Vagina (tissue), 2 donors: ENCODE measurements around the gene PARVG. TPM values are rescaled to one million over a fixed set of nuclear protein-coding genes. Genes with fewer than 3 reads are reported as not detected.

ENCODE experiments used
- DNase-seq, 2 donors: peaks; one replicate each; pipeline ENCODE4 v3.0.0-alpha.2; 2017; ENCODE audit errors: extremely low spot score in 2 of 2
- H3K27ac ChIP-seq: fragments of 200-600 bp; sonication (generic); one replicate; pipeline ENCODE4 v1.5.1; 2019
- H3K27me3 ChIP-seq: fragments of 200-600 bp; sonication (generic); one replicate; pipeline ENCODE4 v1.5.1; 2019
- H3K36me3 ChIP-seq, 2 donors: fragments of 200-600 bp; sonication (generic); one replicate each; pipeline ENCODE4 v1.5.1; 2017 to 2019
- H3K4me1 ChIP-seq: fragments of 200-600 bp; sonication (generic); one replicate; pipeline ENCODE4 v1.5.1; 2019
- H3K4me3 ChIP-seq, 2 donors: fragments of 200-600 bp; sonication (generic); 1 replicate in 1 of 2; 2 replicates in 1 of 2; pipeline ENCODE4 v1.5.1; 2016 to 2019
- H3K9me3 ChIP-seq: fragments of 200-600 bp; sonication (generic); one replicate; pipeline ENCODE4 v1.5.1; 2019
- CTCF ChIP-seq, 3 experiments: fragments of 450-650 bp in 2 of 3; fragments of 200-600 bp in 1 of 3; sonication (generic) in 1 of 3; IDR thresholded peaks; one replicate each; pipeline ENCODE4 v1.5.1; 2017 to 2019; ENCODE audit warnings: antibody characterized with exemption in 3 of 3, mild to moderate bottlenecking in 2 of 3, moderate library complexity in 2 of 3
- POLR2A ChIP-seq, 2 donors: fragments of 450-650 bp; IDR thresholded peaks; one replicate each; pipeline ENCODE4 v1.6.1; 2017; ENCODE audit warnings: antibody characterized with exemption in 2 of 2, mild to moderate bottlenecking in 2 of 2, moderate library complexity in 2 of 2
- POLR2AphosphoS5 ChIP-seq, 2 donors: sonication (generic); formaldehyde crosslinking; IDR thresholded peaks; one replicate each; pipeline ENCODE4 v1.9.0; 2017; ENCODE audit warnings: antibody characterized with exemption in 2 of 2, mild to moderate bottlenecking in 2 of 2, low read depth in 1 of 2; ENCODE audit not compliant: insufficient read depth in 1 of 2
- intact Hi-C: fragments of 100-400 bp; cut with DNase I; formaldehyde crosslinking; loops from one replicate; pipeline ENCODE4 v1.15.1; 2023
- total RNA-seq: library from RNA; depleted of rRNA; stranded (reverse); fragments of >200 nt; gene quantifications from one replicate; pipeline ENCODE4 v1.2.3, GENCODE V29; 2016

The PARVG gene
- total RNA-seq, 1 donor from 2014 or later: 29.5 TPM

GRCh38 chr22:44142421-44143104, 38.2 kb upstream of the PARVG start:
- no peak for DNase-seq
- Histone ChIP-seq H3K4me1 (peaks cover under 1% of the 10 kb centered on the region), H3K27me3 (no peaks in the 10 kb centered on the region), H3K36me3 (peaks cover 0 to 8% of the 10 kb centered on the region in 2 donors), H3K4me3 (no peak overlapping the region), H3K9me3 (peaks cover 3% of the 10 kb centered on the region), H3K27ac (no peak overlapping the region)
- intact Hi-C loops: no loop called here
- TF ChIP-seq CTCF (IDR thresholded peaks at IDR 0.05) (no peak), POLR2AphosphoS5 (IDR thresholded peaks at IDR 0.05; ENCODE audit: insufficient read depth in 1 of 2, low read depth in 1 of 2) (no peak), POLR2A (IDR thresholded peaks at IDR 0.05) (no peak)

GRCh38 chr22:44143105-44143474, 37.6 kb upstream of the PARVG start:
- Histone ChIP-seq H3K36me3 (peaks cover 0 to 3% of the 10 kb centered on the region in 2 donors), H3K4me1 (peaks cover 6% of the 10 kb centered on the region), H3K27me3 (no peaks in the 10 kb centered on the region), H3K27ac (no peak overlapping the region), H3K4me3 (no peak overlapping the region), H3K9me3 (no peaks in the 10 kb centered on the region)
- intact Hi-C loops: no loop called here
- TF ChIP-seq POLR2AphosphoS5 (IDR thresholded peaks at IDR 0.05; ENCODE audit: insufficient read depth in 1 of 2, low read depth in 1 of 2) (peak in 1 of 2 donors; percentile 18), CTCF (IDR thresholded peaks at IDR 0.05) (no peak), POLR2A (IDR thresholded peaks at IDR 0.05) (no peak)
- no peak for DNase-seq

GRCh38 chr22:44143579-44143978, 37.1 kb upstream of the PARVG start:
- Histone ChIP-seq H3K4me1 (peaks cover 9% of the 10 kb centered on the region), H3K27ac (no peak overlapping the region)

GRCh38 chr22:44144046-44144569, 36.6 kb upstream of the PARVG start:
- H3K4me1 ChIP-seq: peaks cover 9% of the 10 kb centered on the region

More at GRCh38 chr22:44143579-44143978, 37.1 kb upstream of the PARVG start:
- no peaks in the 10 kb centered on the region for H3K9me3 ChIP-seq
- no peaks in the 10 kb centered on the region for H3K36me3 ChIP-seq
- DNase-seq: no peak
- H3K27me3 ChIP-seq: no peaks in the 10 kb centered on the region
- no peak overlapping the region for H3K4me3 ChIP-seq
- TF ChIP-seq CTCF (IDR thresholded peaks at IDR 0.05) (no peak), POLR2A (IDR thresholded peaks at IDR 0.05) (no peak), POLR2AphosphoS5 (IDR thresholded peaks at IDR 0.05; ENCODE audit: insufficient read depth in 1 of 2, low read depth in 1 of 2) (no peak)
- intact Hi-C loops: no loop called here

More at GRCh38 chr22:44144046-44144569, 36.6 kb upstream of the PARVG start:
- no peak for DNase-seq
- TF ChIP-seq POLR2AphosphoS5 (IDR thresholded peaks at IDR 0.05; ENCODE audit: insufficient read depth in 1 of 2, low read depth in 1 of 2) (no peak), CTCF (IDR thresholded peaks at IDR 0.05) (no peak), POLR2A (IDR thresholded peaks at IDR 0.05) (no peak)
- H3K9me3 ChIP-seq: no peaks in the 10 kb centered on the region
- no peaks in the 10 kb centered on the region for H3K27me3 ChIP-seq
- no peaks in the 10 kb centered on the region for H3K36me3 ChIP-seq
- intact Hi-C loops: no loop called here
- no peak overlapping the region for H3K4me3 ChIP-seq
- H3K27ac ChIP-seq: no peak overlapping the region
